Measurements from ENCODE around the gene QSOX1. TPM values are rescaled to one million over a fixed set of nuclear protein-coding genes. Genes with fewer than 3 reads are reported as not detected.

The QSOX1 gene
- total RNA-seq, 4 donors from 2014 or later = 74.9 to 184 (median 107) TPM

GRCh38 chr1:180158149-180159147 is 3.8 kb downstream of the QSOX1 start:
- H3K4me3 ChIP-seq = peak overlapping the region in 3 of 4 donors; percentile 87 to 99 (median 89)
- WGBS, 2 donors = 76 to 85% methylated on average over 10 to 11 of the region's 16 CpGs

GRCh38 chr1:180160357-180160756 is 5.7 kb downstream of the QSOX1 start:
- TF ChIP-seq CTCF (IDR thresholded peaks at IDR 0.05) (no peak), POLR2A (IDR thresholded peaks at IDR 0.05) (no peak)
- no peak overlapping the region for H3K27ac ChIP-seq

More at GRCh38 chr1:180158149-180159147, 3.8 kb downstream of the QSOX1 start:
- H3K4me1 ChIP-seq = peaks cover 6 to 57% (median 25%) of the 10 kb centered on the region in 3 donors
- intact Hi-C loops (cut with DNase I) = no loop called here
- H3K27me3 ChIP-seq = no peaks in the 10 kb centered on the region
- peak overlapping the region in 1 of 4 donors; percentile 60 for H3K27ac ChIP-seq
- H3K36me3 ChIP-seq = no peaks in the 10 kb centered on the region
- H3K9me3 ChIP-seq = no peaks in the 10 kb centered on the region
- no peak for DNase-seq
- TF ChIP-seq POLR2A (IDR thresholded peaks at IDR 0.05) (no peak), CTCF (IDR thresholded peaks at IDR 0.05) (no peak)

GRCh38 chr1:180163041-180163440 is 8.4 kb downstream of the QSOX1 start:
- Histone ChIP-seq H3K4me1 (peaks cover 18 to 59% (median 23%) of the 10 kb centered on the region in 3 donors), H3K4me3 (no peak overlapping the region), H3K27ac (peak overlapping the region in 2 of 4 donors; percentile 11 to 37), H3K36me3 (peaks cover 0 to 19% (median 0%) of the 10 kb centered on the region in 3 donors), H3K27me3 (no peaks in the 10 kb centered on the region), H3K9me3 (no peaks in the 10 kb centered on the region)
- DNase-seq = no peak
- intact Hi-C loops (cut with DNase I) = no loop called here
- TF ChIP-seq CTCF (IDR thresholded peaks at IDR 0.05) = no peak
- no peak for TF ChIP-seq POLR2A (IDR thresholded peaks at IDR 0.05)
- 49 to 54% methylated on average over 2 of the region's 2 CpGs for WGBS, 2 donors

More at GRCh38 chr1:180160357-180160756, 5.7 kb downstream of the QSOX1 start:
- H3K27me3 ChIP-seq = no peaks in the 10 kb centered on the region
- intact Hi-C loops (cut with DNase I) = no loop called here
- no peak for DNase-seq
- H3K4me3 ChIP-seq = no peak overlapping the region
- no peaks in the 10 kb centered on the region for H3K9me3 ChIP-seq
- peaks cover 6 to 59% (median 23%) of the 10 kb centered on the region in 3 donors for H3K4me1 ChIP-seq
- peaks cover 0 to 3% (median 0%) of the 10 kb centered on the region in 3 donors for H3K36me3 ChIP-seq
- WGBS, 2 donors = 83 to 93% methylated on average over 1 of the region's 1 CpG

- intact Hi-C loops (cut with DNase I) = no loop called here
- no peak for TF ChIP-seq CTCF (IDR thresholded peaks at IDR 0.05)
- Histone ChIP-seq H3K9me3 (no peaks in the 10 kb centered on the region), H3K36me3 (peaks cover 0 to 30% (median 0%) of the 10 kb centered on the region in 3 donors), H3K4me3 (no peak overlapping the region), H3K27ac (no peak overlapping the region), H3K27me3 (no peaks in the 10 kb centered on the region), H3K4me1 (peaks cover 36 to 68% (median 41%) of the 10 kb centered on the region in 3 donors)
- WGBS, 2 donors = 89 to 100% methylated on average over 1 to 2 of the region's 2 CpGs
- no peak for DNase-seq
These were observed 10.4 kb downstream of the QSOX1 start for GRCh38 chr1:180165096-180165495.
